Vagina (tissue), 2 donors: Measurements from ENCODE around the gene DGKQ. TPM values are rescaled to one million over a fixed set of nuclear protein-coding genes. Genes with fewer than 3 reads are reported as not detected.
A peak's percentile ranks its signal among the peaks of the same experiment; 100 is the strongest.

ENCODE experiments used
- DNase-seq, 2 donors: peaks; one replicate each; pipeline ENCODE4 v3.0.0-alpha.2; 2017; ENCODE audit errors: extremely low spot score in 2 of 2
- H3K27ac ChIP-seq: fragments of 200-600 bp; sonication (generic); one replicate; pipeline ENCODE4 v1.5.1; 2019
- H3K27me3 ChIP-seq: fragments of 200-600 bp; sonication (generic); one replicate; pipeline ENCODE4 v1.5.1; 2019
- H3K36me3 ChIP-seq, 2 donors: fragments of 200-600 bp; sonication (generic); one replicate each; pipeline ENCODE4 v1.5.1; 2017 to 2019
- H3K4me1 ChIP-seq: fragments of 200-600 bp; sonication (generic); one replicate; pipeline ENCODE4 v1.5.1; 2019
- H3K4me3 ChIP-seq, 2 donors: fragments of 200-600 bp; sonication (generic); 1 replicate in 1 of 2; 2 replicates in 1 of 2; pipeline ENCODE4 v1.5.1; 2016 to 2019
- H3K9me3 ChIP-seq: fragments of 200-600 bp; sonication (generic); one replicate; pipeline ENCODE4 v1.5.1; 2019
- POLR2A ChIP-seq, 2 donors: fragments of 450-650 bp; IDR thresholded peaks; one replicate each; pipeline ENCODE4 v1.6.1; 2017; ENCODE audit warnings: antibody characterized with exemption in 2 of 2, mild to moderate bottlenecking in 2 of 2, moderate library complexity in 2 of 2
- POLR2AphosphoS5 ChIP-seq, 2 donors: sonication (generic); formaldehyde crosslinking; IDR thresholded peaks; one replicate each; pipeline ENCODE4 v1.9.0; 2017; ENCODE audit warnings: antibody characterized with exemption in 2 of 2, mild to moderate bottlenecking in 2 of 2, low read depth in 1 of 2; ENCODE audit not compliant: insufficient read depth in 1 of 2
- intact Hi-C: fragments of 100-400 bp; cut with DNase I; formaldehyde crosslinking; loops from one replicate; pipeline ENCODE4 v1.15.1; 2023
- total RNA-seq: library from RNA; depleted of rRNA; stranded (reverse); fragments of >200 nt; gene quantifications from one replicate; pipeline ENCODE4 v1.2.3, GENCODE V29; 2016
- TF ChIP-seq, protein P1 (sequence below), 3 experiments: fragments of 450-650 bp in 2 of 3; fragments of 200-600 bp in 1 of 3; sonication (generic) in 1 of 3; IDR thresholded peaks; one replicate each; pipeline ENCODE4 v1.5.1; 2017 to 2019; ENCODE audit warnings: antibody characterized with exemption in 3 of 3, mild to moderate bottlenecking in 2 of 3, moderate library complexity in 2 of 3

DGKQ gene
- total RNA-seq, 1 donor from 2014 or later = 16.2 TPM

- Histone ChIP-seq H3K27me3 (no peaks in the 10 kb centered on the region), H3K9me3 (no peaks in the 10 kb centered on the region), H3K4me1 (peaks cover 38% of the 10 kb centered on the region), H3K27ac (no peak overlapping the region), H3K4me3 (no peak overlapping the region), H3K36me3 (no peaks in the 10 kb centered on the region)
- intact Hi-C loops = no loop called here
- TF ChIP-seq POLR2A (IDR thresholded peaks at IDR 0.05) (no peak), POLR2AphosphoS5 (IDR thresholded peaks at IDR 0.05; ENCODE audit: insufficient read depth in 1 of 2, low read depth in 1 of 2) (no peak)
- TF ChIP-seq, protein P1, sequence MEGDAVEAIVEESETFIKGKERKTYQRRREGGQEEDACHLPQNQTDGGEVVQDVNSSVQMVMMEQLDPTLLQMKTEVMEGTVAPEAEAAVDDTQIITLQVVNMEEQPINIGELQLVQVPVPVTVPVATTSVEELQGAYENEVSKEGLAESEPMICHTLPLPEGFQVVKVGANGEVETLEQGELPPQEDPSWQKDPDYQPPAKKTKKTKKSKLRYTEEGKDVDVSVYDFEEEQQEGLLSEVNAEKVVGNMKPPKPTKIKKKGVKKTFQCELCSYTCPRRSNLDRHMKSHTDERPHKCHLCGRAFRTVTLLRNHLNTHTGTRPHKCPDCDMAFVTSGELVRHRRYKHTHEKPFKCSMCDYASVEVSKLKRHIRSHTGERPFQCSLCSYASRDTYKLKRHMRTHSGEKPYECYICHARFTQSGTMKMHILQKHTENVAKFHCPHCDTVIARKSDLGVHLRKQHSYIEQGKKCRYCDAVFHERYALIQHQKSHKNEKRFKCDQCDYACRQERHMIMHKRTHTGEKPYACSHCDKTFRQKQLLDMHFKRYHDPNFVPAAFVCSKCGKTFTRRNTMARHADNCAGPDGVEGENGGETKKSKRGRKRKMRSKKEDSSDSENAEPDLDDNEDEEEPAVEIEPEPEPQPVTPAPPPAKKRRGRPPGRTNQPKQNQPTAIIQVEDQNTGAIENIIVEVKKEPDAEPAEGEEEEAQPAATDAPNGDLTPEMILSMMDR (IDR thresholded peaks at IDR 0.05) = no peak
- DNase-seq = no peak
These were observed 55.4 kb downstream of the DGKQ start for GRCh38 chr4:917992-918391.

GRCh38 chr4:917466-917865, 55.9 kb downstream of the DGKQ start:
- TF ChIP-seq POLR2A (IDR thresholded peaks at IDR 0.05) (no peak), POLR2AphosphoS5 (IDR thresholded peaks at IDR 0.05; ENCODE audit: insufficient read depth in 1 of 2, low read depth in 1 of 2) (no peak)
- TF ChIP-seq, protein P1 (IDR thresholded peaks at IDR 0.05) = no peak

GRCh38 chr4:915595-915994, 57.8 kb downstream of the DGKQ start:
- Histone ChIP-seq H3K27me3 (no peaks in the 10 kb centered on the region), H3K4me3 (peak overlapping the region in 1 of 2 donors; percentile 10), H3K4me1 (peaks cover 39% of the 10 kb centered on the region), H3K36me3 (peaks cover 0 to 17% of the 10 kb centered on the region in 2 donors), H3K9me3 (no peaks in the 10 kb centered on the region), H3K27ac (no peak overlapping the region)
- DNase-seq = no peak
- TF ChIP-seq, protein P1 (IDR thresholded peaks at IDR 0.05) = no peak
- TF ChIP-seq POLR2AphosphoS5 (IDR thresholded peaks at IDR 0.05; ENCODE audit: insufficient read depth in 1 of 2, low read depth in 1 of 2) = no peak
- TF ChIP-seq POLR2A (IDR thresholded peaks at IDR 0.05) = no peak
- intact Hi-C loops = no loop called here

More at GRCh38 chr4:917466-917865, 55.9 kb downstream of the DGKQ start:
- H3K4me1 ChIP-seq = peaks cover 39% of the 10 kb centered on the region
- no peaks in the 10 kb centered on the region for H3K36me3 ChIP-seq
- H3K4me3 ChIP-seq = no peak overlapping the region
- intact Hi-C loops = no loop called here
- H3K27me3 ChIP-seq = no peaks in the 10 kb centered on the region
- DNase-seq = no peak
- no peak overlapping the region for H3K27ac ChIP-seq
- no peaks in the 10 kb centered on the region for H3K9me3 ChIP-seq

- TF ChIP-seq POLR2AphosphoS5 (IDR thresholded peaks at IDR 0.05; ENCODE audit: insufficient read depth in 1 of 2, low read depth in 1 of 2) (no peak), POLR2A (IDR thresholded peaks at IDR 0.05) (no peak)
- TF ChIP-seq, protein P1 (IDR thresholded peaks at IDR 0.05) = no peak
- H3K27me3 ChIP-seq = no peaks in the 10 kb centered on the region
- H3K36me3 ChIP-seq = peaks cover 0 to 22% of the 10 kb centered on the region in 2 donors
- DNase-seq = peak in 1 of 2 donors; percentile 72
- no peaks in the 10 kb centered on the region for H3K9me3 ChIP-seq
- intact Hi-C loops = no loop called here
- H3K4me1 ChIP-seq = peaks cover 38% of the 10 kb centered on the region
- peak overlapping the region in 1 of 2 donors; percentile 10 for H3K4me3 ChIP-seq
- H3K27ac ChIP-seq = no peak overlapping the region
These were observed 58.3 kb downstream of the DGKQ start for GRCh38 chr4:915041-915474.

GRCh38 chr4:914531-914930, 58.8 kb downstream of the DGKQ start:
- H3K4me1 ChIP-seq = peaks cover 33% of the 10 kb centered on the region
- TF ChIP-seq POLR2A (IDR thresholded peaks at IDR 0.05) = no peak
- TF ChIP-seq POLR2AphosphoS5 (IDR thresholded peaks at IDR 0.05; ENCODE audit: insufficient read depth in 1 of 2, low read depth in 1 of 2) = no peak
- TF ChIP-seq, protein P1 (IDR thresholded peaks at IDR 0.05) = no peak
- no peak for DNase-seq
- no peak overlapping the region for H3K4me3 ChIP-seq
- intact Hi-C loops = no loop called here
- no peak overlapping the region for H3K27ac ChIP-seq
- H3K27me3 ChIP-seq = no peaks in the 10 kb centered on the region
- peaks cover 0 to 27% of the 10 kb centered on the region in 2 donors for H3K36me3 ChIP-seq
- H3K9me3 ChIP-seq = no peaks in the 10 kb centered on the region
